Endothelial cell of umbilical vein (primary cell): ENCODE results near the gene MAN2A1. TPM values are rescaled to one million over a fixed set of nuclear protein-coding genes. Genes with fewer than 3 reads are reported as not detected.

ENCODE experiments used
- BruUV-seq: library from RNA; stranded (reverse); fragments of 400-500 nt; replicated peaks from 2 replicates; lab custom pipeline; 2021; lab: Mats Ljungman, UMichigan
- CTCF ChIA-PET: fragments of 300-600, 350-600 bp; sonication (Branson Sonifier 250); formaldehyde crosslinking; loops from one replicate; lab custom pipeline; 2021; ENCODE audit warnings: antibody characterized with exemption, inconsistent platforms; lab: Charles Lee
- POLR2A ChIA-PET: fragments of 300-600, 350-600 bp; sonication (Branson Sonifier 250); formaldehyde crosslinking; loops from one replicate; lab custom pipeline; 2021; ENCODE audit warnings: antibody characterized with exemption, inconsistent platforms; lab: Charles Lee
- DNase-seq: peaks from one replicate; pipeline ENCODE4 v3.0.0-alpha.2; 2011; ENCODE audit warnings: low read depth, low spot score
- FAIRE-seq: peaks from 2 replicates; lab custom pipeline; 2011; peaks lifted over from hg19 to GRCh38; lab: Jason Lieb, UNC
- H2AFZ ChIP-seq: 2 replicates; pipeline ENCODE4 v1.6.0; 2012; ENCODE audit warnings: low read depth, low read length, control low read depth, inconsistent platforms
- H3K27ac ChIP-seq: 2 replicates; pipeline ENCODE4 v1.5.1; 2011; ENCODE audit warnings: low read depth, mild to moderate bottlenecking, control low read depth, low read length, moderate library complexity; ENCODE audit not compliant: insufficient read depth
- H3K27me3 ChIP-seq, 2 experiments: 2 replicates each; pipeline versions ENCODE4 v1.6.0 to v1.6.1; 2011; ENCODE audit warnings: low read length in 2 of 2, mixed read lengths in 1 of 2; ENCODE audit not compliant: control insufficient read depth in 2 of 2, insufficient read depth in 2 of 2
- H3K36me3 ChIP-seq, 2 experiments: 2 replicates in 1 of 2; 3 replicates in 1 of 2; pipeline ENCODE4 v1.5.1; 2011; ENCODE audit warnings: low read length in 2 of 2, mild to moderate bottlenecking in 1 of 2, moderate library complexity in 1 of 2; ENCODE audit not compliant: control insufficient read depth in 2 of 2, insufficient read depth in 2 of 2; ENCODE audit errors: extremely low read depth in 1 of 2
- H3K4me1 ChIP-seq: 3 replicates; pipeline ENCODE4 v1.5.1; 2011; ENCODE audit warnings: mild to moderate bottlenecking, low read length; ENCODE audit not compliant: control insufficient read depth, insufficient read depth; ENCODE audit errors: extremely low read depth
- H3K4me2 ChIP-seq: 2 replicates; pipeline ENCODE4 v1.6.1; 2011; ENCODE audit warnings: low read length, control low read depth, mixed read lengths; ENCODE audit not compliant: insufficient read depth
- H3K4me3 ChIP-seq, 3 experiments: fragments of 200-600 bp in 1 of 3; sonication (generic), shearing (Covaris generic) in 1 of 3; replicated peaks in 1 of 3; 2 replicates each; pipeline ENCODE4 v1.5.1; 2011 to 2016; ENCODE audit warnings: control low read depth in 3 of 3, low read length in 3 of 3, mild to moderate bottlenecking in 2 of 3, inconsistent platforms in 1 of 3, low read depth in 1 of 3, moderate library complexity in 1 of 3; ENCODE audit not compliant: insufficient read depth in 1 of 3
- H3K79me2 ChIP-seq: 2 replicates; pipeline ENCODE4 v1.6.0; 2012; ENCODE audit warnings: low read length, inconsistent platforms; ENCODE audit not compliant: control insufficient read depth, insufficient read depth
- H3K9ac ChIP-seq: replicated peaks from 2 replicates; pipeline ENCODE3; 2011; ENCODE audit warnings: low read length, control low read depth; ENCODE audit not compliant: insufficient read depth; ENCODE audit errors: extremely low read depth
- H3K9me1 ChIP-seq: replicated peaks from 3 replicates; pipeline ENCODE4 v1.6.0; 2011; ENCODE audit warnings: mild to moderate bottlenecking, low read length; ENCODE audit not compliant: control insufficient read depth, insufficient read depth; ENCODE audit errors: extremely low read depth
- H3K9me3 ChIP-seq: replicated peaks from 2 replicates; pipeline ENCODE4 v1.5.1; 2012; ENCODE audit warnings: low read length, inconsistent platforms; ENCODE audit not compliant: control insufficient read depth, insufficient read depth
- H4K20me1 ChIP-seq: replicated peaks from 2 replicates; pipeline ENCODE3; 2011; ENCODE audit warnings: mild to moderate bottlenecking, low read length; ENCODE audit not compliant: control insufficient read depth, insufficient read depth; ENCODE audit errors: extremely low read depth
- EZH2 ChIP-seq: IDR thresholded peaks from 2 replicates; pipeline ENCODE4 v1.6.1; 2012; ENCODE audit warnings: borderline replicate concordance, low read depth, mild to moderate bottlenecking, moderate library complexity, low read length, inconsistent platforms; ENCODE audit not compliant: severe bottlenecking
- FOS ChIP-seq: IDR thresholded peaks from 2 replicates; pipeline ENCODE4 v1.6.1; 2011; ENCODE audit warnings: mild to moderate bottlenecking, low read length, moderate library complexity, borderline replicate concordance; ENCODE audit not compliant: insufficient read depth
- GATA2 ChIP-seq: IDR thresholded peaks from 2 replicates; pipeline ENCODE4 v1.7.0; 2011; ENCODE audit warnings: low read depth, mild to moderate bottlenecking, moderate library complexity, mixed read lengths, low read length; ENCODE audit not compliant: insufficient read length, insufficient read depth
- JUN ChIP-seq: IDR thresholded peaks from 2 replicates; pipeline ENCODE4 v1.6.1; 2011; ENCODE audit warnings: borderline replicate concordance, low read depth; ENCODE audit not compliant: insufficient read length, insufficient read depth
- MYC ChIP-seq: IDR thresholded peaks from one replicate; pipeline ENCODE4 v1.6.1; 2011; ENCODE audit warnings: mild to moderate bottlenecking, low read depth, low read length
- POLR2A ChIP-seq: IDR thresholded peaks from 2 replicates; pipeline ENCODE4 v1.6.1; 2012; ENCODE audit warnings: low read depth, mild to moderate bottlenecking, control low read depth, low read length
- POLR2AphosphoS5 ChIP-seq: IDR thresholded peaks from 2 replicates; pipeline ENCODE4 v1.6.1; 2012; ENCODE audit warnings: low read depth, mild to moderate bottlenecking, control low read depth, low read length, moderate library complexity; ENCODE audit not compliant: insufficient read depth
- dilution Hi-C: fragments of 300-500 bp; cut with MboI; formaldehyde crosslinking; loops from one replicate; pipeline ENCODE4 v1.15.0; 2019; ENCODE audit warnings: low sequenced_read_pairs; ENCODE audit not compliant: extremely low pct_ligation_motif_present
- intact Hi-C: fragments of 100-400 bp; cut with micrococcal nuclease; formaldehyde crosslinking; loops from one replicate; pipeline ENCODE4 v1.10.0; 2022
- polyA plus RNA-seq, 4 experiments: library from polyadenylated mRNA; depleted of rRNA in 3 of 4; stranded (reverse) in 3 of 4; unstranded in 1 of 4; fragments of >200 nt; gene quantifications; 2 replicates each; pipeline versions ENCODE4 v1.2.1 to v1.2.3, GENCODE V29; 2011 to 2012; ENCODE audit warnings: missing spikeins in 1 of 4
- total RNA-seq: library from RNA; stranded (reverse); gene quantifications from 2 replicates; pipeline ENCODE4 v1.2.3, GENCODE V29; 2021
- TF ChIP-seq, protein P1 (sequence below): IDR thresholded peaks from 2 replicates; pipeline ENCODE4 v1.6.1; 2011; ENCODE audit not compliant: insufficient read depth, insufficient read length
- TF ChIP-seq, protein P2 (sequence below), 2 donors: IDR thresholded peaks; 1 replicate in 1 of 2; 2 replicates in 1 of 2; pipeline ENCODE4 v1.5.1; 2011; ENCODE audit warnings: low read length in 2 of 2, mild to moderate bottlenecking in 2 of 2, moderate library complexity in 2 of 2, control low read depth in 1 of 2, inconsistent platforms in 1 of 2, low read depth in 1 of 2; ENCODE audit not compliant: insufficient read depth in 1 of 2; ENCODE audit errors: extremely low read depth in 1 of 2

MAN2A1 gene
- total and polyA plus RNA-seq, 2 donors (not counting 3 experiments of a cell fraction or from before 2014, with no cell fraction given) = 20.8 to 54.8 TPM

DNA sequence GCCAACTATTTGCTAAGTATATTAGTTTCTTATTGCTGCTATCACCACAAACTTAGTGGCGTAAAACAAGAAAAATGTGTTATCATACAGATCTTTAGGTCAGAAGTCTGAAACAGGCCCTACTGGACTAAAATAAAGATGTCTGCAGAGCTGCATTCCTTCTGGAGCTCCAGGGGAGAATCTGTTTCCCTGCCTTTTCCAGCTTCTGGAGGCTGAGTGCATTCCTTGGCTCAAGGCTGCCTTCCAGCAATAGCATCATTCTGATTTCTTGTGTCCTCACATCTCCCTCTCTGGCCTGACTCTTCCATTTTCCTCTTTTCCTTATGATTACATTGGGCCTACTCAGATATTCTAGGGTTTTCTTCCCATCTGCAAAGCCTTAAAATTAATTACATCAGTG, 15.9 kb downstream of the MAN2A1 start:
- ChIA-PET POLR2A (no interaction called here), CTCF (no interaction called here)
- intact Hi-C loops (no loop called here), dilution Hi-C loops (no loop called here)
- Histone ChIP-seq H3K9ac (no peak overlapping the region), H2AFZ (no peak overlapping the region), H3K4me3 (no peak overlapping the region), H3K79me2 (peaks cover 73% of the 10 kb centered on the region), H3K9me3 (no peaks in the 10 kb centered on the region), H3K4me2 (no peak overlapping the region), H3K9me1 (no peaks in the 10 kb centered on the region), H3K27me3 (no peaks in the 10 kb centered on the region), H4K20me1 (peaks cover 7% of the 10 kb centered on the region), H3K4me1 (no peaks in the 10 kb centered on the region), H3K27ac (no peak overlapping the region), H3K36me3 (no peaks in the 10 kb centered on the region)
- FAIRE-seq = no peak
- TF ChIP-seq, protein P1, sequence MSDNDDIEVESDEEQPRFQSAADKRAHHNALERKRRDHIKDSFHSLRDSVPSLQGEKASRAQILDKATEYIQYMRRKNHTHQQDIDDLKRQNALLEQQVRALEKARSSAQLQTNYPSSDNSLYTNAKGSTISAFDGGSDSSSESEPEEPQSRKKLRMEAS = no peak
- TF ChIP-seq FOS (no peak), EZH2 (no peak), POLR2AphosphoS5 (no peak), POLR2A (no peak), GATA2 (no peak), MYC (no peak), JUN (no peak)
- TF ChIP-seq, protein P2, sequence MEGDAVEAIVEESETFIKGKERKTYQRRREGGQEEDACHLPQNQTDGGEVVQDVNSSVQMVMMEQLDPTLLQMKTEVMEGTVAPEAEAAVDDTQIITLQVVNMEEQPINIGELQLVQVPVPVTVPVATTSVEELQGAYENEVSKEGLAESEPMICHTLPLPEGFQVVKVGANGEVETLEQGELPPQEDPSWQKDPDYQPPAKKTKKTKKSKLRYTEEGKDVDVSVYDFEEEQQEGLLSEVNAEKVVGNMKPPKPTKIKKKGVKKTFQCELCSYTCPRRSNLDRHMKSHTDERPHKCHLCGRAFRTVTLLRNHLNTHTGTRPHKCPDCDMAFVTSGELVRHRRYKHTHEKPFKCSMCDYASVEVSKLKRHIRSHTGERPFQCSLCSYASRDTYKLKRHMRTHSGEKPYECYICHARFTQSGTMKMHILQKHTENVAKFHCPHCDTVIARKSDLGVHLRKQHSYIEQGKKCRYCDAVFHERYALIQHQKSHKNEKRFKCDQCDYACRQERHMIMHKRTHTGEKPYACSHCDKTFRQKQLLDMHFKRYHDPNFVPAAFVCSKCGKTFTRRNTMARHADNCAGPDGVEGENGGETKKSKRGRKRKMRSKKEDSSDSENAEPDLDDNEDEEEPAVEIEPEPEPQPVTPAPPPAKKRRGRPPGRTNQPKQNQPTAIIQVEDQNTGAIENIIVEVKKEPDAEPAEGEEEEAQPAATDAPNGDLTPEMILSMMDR (IDR thresholded peaks at IDR 0.05; ENCODE audit: extremely low read depth in 1 of 2, insufficient read depth in 1 of 2, low read depth in 1 of 2, low read length in 2 of 2) = no peak
- no peak for DNase-seq
- BruUV-seq = no TSS peak
